Urothelium cell line (cell line): ENCODE data around the gene HESX1.

Source experiments
- DNase-seq: peaks from one replicate; pipeline ENCODE4 v3.0.0; 2011; ENCODE audit warnings: low spot score, mixed read lengths
- FAIRE-seq: peaks from 2 replicates; lab custom pipeline; 2011; peaks lifted over from hg19 to GRCh38; lab: Jason Lieb, UNC

HESX1 gene

DNA sequence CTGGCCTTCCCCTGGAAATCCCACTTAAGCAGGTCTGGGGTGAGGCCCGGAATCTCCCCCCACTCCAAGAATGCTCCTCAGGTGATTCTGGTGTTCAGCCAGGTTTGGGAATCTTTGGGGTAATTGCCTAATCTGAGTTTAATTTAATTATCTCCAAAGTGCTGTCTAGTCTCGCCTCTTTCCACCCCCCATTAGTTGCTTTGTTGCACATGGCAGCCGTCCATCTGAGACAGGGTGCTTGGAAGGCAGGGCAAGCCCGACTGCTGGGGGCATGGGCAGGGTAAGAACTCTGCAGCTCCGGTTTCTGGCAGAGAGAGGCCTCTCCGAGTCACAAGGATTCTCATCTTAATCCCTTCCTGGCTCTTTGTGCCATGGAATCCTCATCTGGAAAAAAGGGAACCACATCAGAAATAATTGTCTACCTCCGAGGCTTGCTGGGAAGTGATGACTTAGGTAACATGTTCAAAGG lies 49.6 kb downstream of the HESX1 start:
- FAIRE-seq (no peak), DNase-seq (no peak)
